Thymus (tissue), 11 donors: ENCODE measurements around the gene GRIK4. TPM values are rescaled to one million over a fixed set of nuclear protein-coding genes. Genes with fewer than 3 reads are reported as not detected.

Experiments
- DNase-seq, 9 donors: peaks; one replicate each; pipeline ENCODE4 v3.0.0-alpha.2; 2013; ENCODE audit warnings: low spot score in 9 of 9, low read depth in 6 of 9, missing footprints in 1 of 9
- H3K27ac ChIP-seq, 2 donors: one replicate each; pipeline ENCODE4 v1.5.1; 2013; ENCODE audit warnings: control low read depth in 1 of 2, low read depth in 1 of 2, low read length in 1 of 2, mild to moderate bottlenecking in 1 of 2, moderate library complexity in 1 of 2
- H3K27me3 ChIP-seq, 2 donors: one replicate each; pipeline ENCODE4 v1.5.1; 2013; ENCODE audit warnings: low read length in 1 of 2; ENCODE audit not compliant: control insufficient read depth in 2 of 2, insufficient read depth in 1 of 2
- H3K36me3 ChIP-seq, 2 donors: one replicate each; pipeline ENCODE4 v1.5.1; 2013; ENCODE audit warnings: low read length in 1 of 2, mild to moderate bottlenecking in 1 of 2, moderate library complexity in 1 of 2; ENCODE audit not compliant: control insufficient read depth in 2 of 2, insufficient read depth in 2 of 2
- H3K4me1 ChIP-seq, 2 donors: one replicate each; pipeline ENCODE4 v1.5.1; 2013; ENCODE audit warnings: low read length in 2 of 2; ENCODE audit not compliant: control insufficient read depth in 2 of 2, insufficient read depth in 2 of 2
- H3K4me3 ChIP-seq, 2 donors: one replicate each; pipeline ENCODE4 v1.5.1; 2013; ENCODE audit warnings: low read length in 2 of 2, control low read depth in 1 of 2, mild to moderate bottlenecking in 1 of 2
- H3K9me3 ChIP-seq, 2 donors: one replicate each; pipeline ENCODE4 v1.5.1; 2013; ENCODE audit warnings: low read length in 1 of 2, mild to moderate bottlenecking in 1 of 2; ENCODE audit not compliant: control insufficient read depth in 2 of 2, insufficient read depth in 1 of 2
- WGBS: extraction: QIAGEN DNeasy Blood & Tissue Kit; methylation state at CpG from one replicate; pipeline ENCODE4 v1.1.7; 2013; 5-methylcytosine and 5-hydroxymethylcytosine counted together
- polyA plus RNA-seq: library from polyadenylated mRNA; stranded (reverse); fragments of 200-250 nt; gene quantifications from one replicate; pipeline ENCODE4 v1.2.3, GENCODE V29; 2013
- total RNA-seq: library from RNA; stranded (reverse); fragments of 120-200 nt; gene quantifications from one replicate; pipeline ENCODE4 v1.2.4, GENCODE V29; 2013
- donor health status: healthy.

The GRIK4 gene
- total and polyA plus RNA-seq, 2 donors: 0.11 to 0.19 TPM

DNA sequence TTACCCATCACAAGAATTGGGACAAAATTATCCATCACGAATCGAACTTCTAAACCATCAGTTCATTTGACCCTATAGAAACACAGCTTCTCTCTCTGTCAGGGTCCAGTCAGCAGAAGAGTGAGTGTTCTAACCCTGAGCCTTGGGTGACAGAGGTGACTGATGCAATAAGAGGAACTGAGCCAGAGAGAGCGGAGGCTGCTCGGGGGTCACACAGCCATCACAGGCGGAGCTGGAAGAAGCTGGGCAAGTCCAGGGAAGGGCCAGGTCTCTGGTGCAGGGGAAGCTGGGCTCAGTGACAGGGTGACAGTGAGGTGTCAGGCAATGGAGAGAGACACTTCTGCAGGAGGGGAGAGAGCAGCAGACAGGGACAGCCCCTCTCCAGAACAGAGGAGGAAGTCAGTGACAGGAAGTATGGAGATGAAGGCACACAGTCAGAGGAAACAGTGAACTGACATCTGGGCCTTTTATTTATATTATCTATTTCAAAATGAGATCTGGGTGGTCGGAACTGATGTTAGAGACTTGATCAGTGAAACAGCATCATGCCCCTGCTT lies 328.4 kb downstream of the GRIK4 start:
- no peak for DNase-seq
- Histone ChIP-seq H3K4me1 (no peaks in the 10 kb centered on the region), H3K9me3 (no peaks in the 10 kb centered on the region), H3K27ac (no peak overlapping the region), H3K36me3 (no peaks in the 10 kb centered on the region), H3K4me3 (no peak overlapping the region), H3K27me3 (no peaks in the 10 kb centered on the region)
- WGBS: 72% methylated on average over 6 of the region's 6 CpGs

DNA sequence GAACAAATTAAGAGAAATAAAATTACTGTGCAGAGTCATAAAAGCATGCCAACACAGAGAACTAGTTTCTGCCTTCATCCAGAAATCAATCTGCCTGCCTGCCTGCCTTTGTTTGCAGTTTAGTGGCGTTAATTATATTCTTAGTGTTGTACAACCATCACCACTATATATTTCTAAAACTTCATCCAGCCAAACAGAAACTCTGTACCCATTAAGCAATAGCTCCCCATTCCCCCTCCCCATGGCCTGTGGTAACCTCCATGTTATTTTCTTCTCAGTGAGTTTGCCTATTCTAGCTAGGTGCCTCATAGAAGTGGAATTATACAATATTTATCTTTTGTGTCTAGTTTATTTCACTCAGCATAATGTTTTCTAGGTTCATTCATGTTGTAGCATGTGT lies 329.1 kb downstream of the GRIK4 start:
- no peak overlapping the region for H3K4me3 ChIP-seq
- H3K9me3 ChIP-seq: no peaks in the 10 kb centered on the region
- H3K36me3 ChIP-seq: no peaks in the 10 kb centered on the region
- no peaks in the 10 kb centered on the region for H3K4me1 ChIP-seq
- no peak overlapping the region for H3K27ac ChIP-seq
- no peak for DNase-seq
- no peaks in the 10 kb centered on the region for H3K27me3 ChIP-seq
- WGBS: 96% methylated on average over 1 of the region's 1 CpG

DNA sequence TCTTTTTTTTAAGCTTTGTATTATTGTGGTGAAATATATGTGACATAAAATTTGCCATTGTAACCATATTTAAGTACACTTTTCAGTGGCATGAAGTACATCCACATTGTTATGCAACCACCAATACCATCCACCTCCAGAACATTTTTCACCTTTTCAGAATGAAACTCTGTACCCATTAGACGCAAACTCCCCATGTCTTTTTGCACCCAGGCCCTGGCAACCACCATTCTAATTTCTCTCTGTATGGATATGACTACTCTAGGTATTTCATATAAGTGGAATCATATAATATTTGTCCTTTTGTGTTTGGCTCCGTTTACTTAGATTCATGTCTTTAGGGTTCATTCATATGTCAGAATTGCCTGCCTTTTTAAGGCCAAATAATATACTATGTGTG lies 329.5 kb downstream of the GRIK4 start:
- H3K36me3 ChIP-seq: no peaks in the 10 kb centered on the region
- no peak overlapping the region for H3K4me3 ChIP-seq
- no peaks in the 10 kb centered on the region for H3K9me3 ChIP-seq
- H3K27me3 ChIP-seq: no peaks in the 10 kb centered on the region
- DNase-seq: no peak
- no peak overlapping the region for H3K27ac ChIP-seq
- no peaks in the 10 kb centered on the region for H3K4me1 ChIP-seq
- WGBS: 45% methylated on average over 2 of the region's 2 CpGs

DNA sequence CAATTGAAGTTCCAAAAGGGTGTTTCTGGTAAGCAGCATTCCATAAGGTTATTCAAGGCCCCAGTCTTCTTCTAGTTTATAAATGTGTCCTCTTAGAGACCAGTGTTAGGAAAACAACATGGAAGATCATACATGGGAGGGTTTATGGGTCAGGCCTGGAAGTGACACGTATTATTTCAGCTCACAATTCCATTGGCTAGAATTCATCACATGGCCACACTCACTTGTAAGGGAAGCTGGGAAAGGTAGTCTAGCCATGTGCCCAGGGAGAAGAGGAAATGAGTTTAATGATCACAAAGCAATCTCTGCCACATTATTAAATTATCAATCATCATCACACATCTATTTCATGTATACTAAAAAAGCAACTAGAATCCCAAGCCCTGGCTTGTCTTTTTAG lies 330.6 kb downstream of the GRIK4 start:
- Histone ChIP-seq H3K27ac (no peak overlapping the region), H3K4me3 (no peak overlapping the region), H3K36me3 (no peaks in the 10 kb centered on the region), H3K27me3 (no peaks in the 10 kb centered on the region), H3K9me3 (no peaks in the 10 kb centered on the region), H3K4me1 (no peaks in the 10 kb centered on the region)
- no peak for DNase-seq
- 94% methylated on average over 1 of the region's 1 CpG for WGBS

DNA sequence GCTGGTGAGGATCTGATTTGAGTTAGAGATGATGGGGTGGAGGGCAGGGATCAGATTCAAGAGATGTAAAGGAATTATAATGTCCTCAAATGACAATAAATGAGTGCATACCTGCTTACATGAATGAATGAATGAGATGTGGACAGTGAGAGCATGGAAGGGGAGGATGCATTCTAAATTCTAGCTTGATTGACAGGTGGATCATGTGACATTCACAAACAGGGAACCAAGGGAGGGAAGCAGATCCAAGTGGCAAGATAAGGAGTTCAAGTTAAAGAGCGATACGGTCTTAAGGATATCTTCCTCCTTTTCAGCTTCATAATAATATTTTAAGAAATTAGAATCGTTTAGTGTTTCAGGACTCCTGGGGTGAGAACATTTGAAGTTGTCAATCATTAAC lies 341.9 kb downstream of the GRIK4 start:
- Histone ChIP-seq H3K4me1 (no peaks in the 10 kb centered on the region), H3K4me3 (no peak overlapping the region), H3K36me3 (no peaks in the 10 kb centered on the region), H3K9me3 (no peaks in the 10 kb centered on the region), H3K27me3 (no peaks in the 10 kb centered on the region), H3K27ac (no peak overlapping the region)
- 53% methylated on average over 3 of the region's 3 CpGs for WGBS
- DNase-seq: no peak

DNA sequence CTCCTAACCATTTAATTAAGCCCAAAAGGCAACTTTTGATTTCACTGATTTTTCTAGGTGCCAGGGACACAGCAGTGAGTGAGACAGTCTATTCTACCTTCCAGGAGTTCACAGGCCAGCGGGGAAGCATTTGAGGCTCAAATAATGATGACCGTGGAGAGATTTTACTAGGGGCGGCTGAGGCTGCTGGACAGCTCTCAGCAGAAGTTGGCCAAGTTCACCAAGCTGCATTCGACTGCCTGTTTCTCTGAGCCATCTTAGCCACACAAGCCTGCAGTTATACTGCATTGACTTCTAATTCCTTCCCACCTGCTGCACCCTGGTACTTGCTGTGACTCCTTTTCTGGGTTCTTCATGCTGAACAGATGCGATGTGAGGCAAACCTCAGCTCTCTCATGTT lies 343.4 kb downstream of the GRIK4 start:
- no peaks in the 10 kb centered on the region for H3K4me1 ChIP-seq
- H3K4me3 ChIP-seq: no peak overlapping the region
- H3K9me3 ChIP-seq: no peaks in the 10 kb centered on the region
- no peak overlapping the region for H3K27ac ChIP-seq
- DNase-seq: no peak
- H3K36me3 ChIP-seq: no peaks in the 10 kb centered on the region
- no peaks in the 10 kb centered on the region for H3K27me3 ChIP-seq
- 61% methylated on average over 5 of the region's 5 CpGs for WGBS

DNA sequence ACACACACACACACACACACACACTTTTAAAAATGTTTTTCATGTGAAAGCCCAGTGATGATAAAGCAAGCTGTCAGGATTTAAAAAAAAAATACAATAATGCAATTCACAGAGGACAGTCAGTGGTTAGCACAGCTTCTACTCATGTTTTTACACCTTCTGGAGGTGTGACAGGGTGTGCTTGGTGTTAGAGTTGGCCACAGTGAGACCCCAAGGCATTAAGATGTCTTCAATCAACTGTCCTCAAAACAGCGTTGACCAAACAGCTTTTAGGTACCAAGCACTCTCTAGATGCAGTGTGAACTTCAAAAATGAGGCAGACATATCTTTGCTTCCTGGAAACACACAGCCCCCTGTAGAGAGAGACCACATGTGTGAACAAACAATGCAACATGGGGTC lies 346.0 kb downstream of the GRIK4 start:
- no peak for DNase-seq
- Histone ChIP-seq H3K36me3 (no peaks in the 10 kb centered on the region), H3K27ac (no peak overlapping the region), H3K9me3 (no peaks in the 10 kb centered on the region), H3K27me3 (no peaks in the 10 kb centered on the region), H3K4me3 (no peak overlapping the region), H3K4me1 (no peaks in the 10 kb centered on the region)
- WGBS: 86% methylated on average over 1 of the region's 1 CpG

DNA sequence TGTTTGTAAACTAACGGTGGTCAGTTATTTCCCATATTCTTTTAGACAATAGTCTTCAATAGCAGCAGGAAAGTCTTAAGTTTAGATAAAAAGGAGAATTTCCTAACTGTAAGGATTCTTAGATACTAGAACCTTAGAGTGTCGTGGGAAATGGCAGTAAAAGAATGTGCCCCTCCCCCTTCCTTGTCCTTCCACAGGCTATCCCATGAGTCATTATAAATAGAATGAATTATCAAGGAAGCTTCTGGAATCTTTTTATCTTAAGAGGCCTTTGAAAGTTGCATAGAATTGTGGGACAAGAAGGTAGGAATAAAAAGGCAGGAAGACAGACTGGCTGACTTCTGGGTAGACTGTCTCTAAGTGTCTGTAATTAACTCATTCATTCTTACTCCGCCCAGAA lies 347.2 kb downstream of the GRIK4 start:
- Histone ChIP-seq H3K36me3 (no peaks in the 10 kb centered on the region), H3K4me3 (no peak overlapping the region), H3K27ac (no peak overlapping the region), H3K9me3 (no peaks in the 10 kb centered on the region), H3K27me3 (no peaks in the 10 kb centered on the region), H3K4me1 (no peaks in the 10 kb centered on the region)
- no peak for DNase-seq
- 53% methylated on average over 3 of the region's 3 CpGs for WGBS

DNA sequence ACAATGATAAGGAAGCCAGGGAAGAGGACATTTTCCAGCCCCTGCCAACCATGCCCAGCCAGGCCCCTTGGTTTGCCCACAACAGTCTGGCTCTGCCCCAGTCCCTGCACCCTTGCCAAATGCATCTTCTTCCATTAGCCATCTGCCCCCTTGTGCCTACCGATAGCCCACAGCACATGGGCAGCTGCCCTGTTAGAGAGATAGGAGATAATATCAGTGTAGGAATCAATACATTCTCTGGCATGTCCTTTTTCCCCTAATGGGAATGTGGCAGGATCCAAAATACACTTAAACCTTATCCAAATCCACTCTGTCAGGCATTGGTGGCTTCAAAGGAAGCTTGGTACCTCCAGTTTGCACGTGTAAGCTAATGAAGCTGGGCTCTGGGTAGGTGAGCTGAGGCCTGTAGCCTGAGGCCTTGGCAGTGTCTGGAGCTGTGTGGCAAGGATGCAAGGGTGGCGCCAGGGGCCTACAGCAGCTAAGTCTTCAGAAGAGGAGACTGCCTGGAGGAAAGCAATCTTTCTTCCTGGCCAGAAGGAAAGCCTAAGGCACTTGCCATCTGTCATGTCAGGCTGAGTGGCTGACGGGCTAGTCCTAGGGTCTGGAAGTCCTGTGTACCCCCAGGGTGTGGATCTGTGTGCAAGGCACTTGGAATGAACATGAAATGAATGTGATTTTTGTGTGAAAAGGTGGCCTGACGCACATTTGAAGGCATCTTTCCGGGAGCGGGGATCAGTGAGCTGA lies 348.2 kb downstream of the GRIK4 start:
- no peaks in the 10 kb centered on the region for H3K4me1 ChIP-seq
- H3K27me3 ChIP-seq: no peaks in the 10 kb centered on the region
- no peak overlapping the region for H3K27ac ChIP-seq
- no peaks in the 10 kb centered on the region for H3K36me3 ChIP-seq
- no peak for DNase-seq
- no peaks in the 10 kb centered on the region for H3K9me3 ChIP-seq
- H3K4me3 ChIP-seq: no peak overlapping the region
- WGBS: 94% methylated on average over 7 of the region's 7 CpGs
